ENCODE measurements around the gene PIN1.

The PIN1 gene

DNA sequence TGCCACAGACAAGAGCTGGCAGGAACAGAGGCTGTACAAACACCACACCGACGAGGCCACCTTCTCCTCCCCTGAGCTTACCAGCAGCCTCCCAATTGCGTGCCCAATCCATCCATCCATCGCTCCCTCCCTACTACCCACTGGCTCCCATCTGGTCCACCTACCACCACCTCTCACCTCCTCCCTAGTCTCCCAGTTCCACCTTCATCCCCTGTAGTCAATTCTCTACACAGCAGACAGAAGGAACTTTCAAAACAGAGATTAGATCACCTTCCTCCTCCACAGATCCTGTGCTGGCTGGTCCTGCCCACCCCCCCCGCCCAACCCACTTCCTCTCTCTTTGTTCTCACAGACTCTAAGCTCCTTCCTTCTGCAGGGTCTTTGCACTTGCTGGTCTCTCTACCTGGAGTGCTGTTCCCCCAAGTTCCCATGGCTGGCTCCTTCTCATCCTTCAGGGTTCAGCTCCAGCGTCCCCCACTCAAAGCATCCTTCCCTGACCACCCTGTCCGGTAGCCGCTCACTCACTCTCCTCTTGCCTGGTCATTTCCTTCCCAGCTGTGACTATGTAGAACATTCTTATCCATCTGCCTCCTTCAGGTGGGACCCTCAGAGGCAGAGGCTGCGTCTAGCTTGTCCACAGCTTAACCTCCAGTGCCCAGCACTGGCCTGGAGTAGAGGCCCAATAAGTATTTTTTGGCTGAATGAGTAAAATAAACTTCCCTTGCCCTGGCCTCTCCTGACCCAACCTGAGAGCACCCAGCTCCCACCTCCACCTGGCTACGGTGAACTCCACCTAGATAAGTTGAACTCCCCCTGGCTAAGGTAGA lies 23.0 kb downstream of the PIN1 start:
- Histone ChIP-seq H3K4me1 (ENCODE audit: insufficient read depth, low read length) (no peaks in the 10 kb centered on the region), H3K4me3 (ENCODE audit: low read length) (no peak overlapping the region), H3K27ac (ENCODE audit: low read depth, low read length) (no peak overlapping the region), H3K27me3 (ENCODE audit: insufficient read depth, low read length) (no peaks in the 10 kb centered on the region), H3K36me3 (ENCODE audit: insufficient read depth, low read length) (peaks cover 48% of the 10 kb centered on the region), H3K9ac (ENCODE audit: low read depth, low read length) (no peak overlapping the region), H3K9me3 (ENCODE audit: insufficient read depth, low read depth, low read length) (no peaks in the 10 kb centered on the region)
- 90% methylated on average over 10 of the region's 10 CpGs for WGBS

GRCh38 chr19:9858766-9859165 lies 23.6 kb downstream of the PIN1 start:
- no peak overlapping the region for H3K4me3 ChIP-seq (ENCODE audit: low read length)
- no peaks in the 10 kb centered on the region for H3K4me1 ChIP-seq (ENCODE audit: insufficient read depth, low read length)
- H3K27me3 ChIP-seq (ENCODE audit: insufficient read depth, low read length) = no peaks in the 10 kb centered on the region
- peaks cover 45% of the 10 kb centered on the region for H3K36me3 ChIP-seq (ENCODE audit: insufficient read depth, low read length)
- H3K9ac ChIP-seq (ENCODE audit: low read depth, low read length) = no peak overlapping the region
- no peak overlapping the region for H3K27ac ChIP-seq (ENCODE audit: low read depth, low read length)
- H3K9me3 ChIP-seq (ENCODE audit: insufficient read depth, low read depth, low read length) = no peaks in the 10 kb centered on the region

- no peaks in the 10 kb centered on the region for H3K4me1 ChIP-seq (ENCODE audit: insufficient read depth, low read length)
- peaks cover 33% of the 10 kb centered on the region for H3K36me3 ChIP-seq (ENCODE audit: insufficient read depth, low read length)
- no peak overlapping the region for H3K4me3 ChIP-seq (ENCODE audit: low read length)
- no peaks in the 10 kb centered on the region for H3K27me3 ChIP-seq (ENCODE audit: insufficient read depth, low read length)
- H3K9ac ChIP-seq (ENCODE audit: low read depth, low read length) = no peak overlapping the region
- WGBS = 92% methylated on average over 8 of the region's 8 CpGs
- no peaks in the 10 kb centered on the region for H3K9me3 ChIP-seq (ENCODE audit: insufficient read depth, low read depth, low read length)
- no peak overlapping the region for H3K27ac ChIP-seq (ENCODE audit: low read depth, low read length)
Observed at GRCh38 chr19:9860407-9860806, 25.3 kb downstream of the PIN1 start.

DNA sequence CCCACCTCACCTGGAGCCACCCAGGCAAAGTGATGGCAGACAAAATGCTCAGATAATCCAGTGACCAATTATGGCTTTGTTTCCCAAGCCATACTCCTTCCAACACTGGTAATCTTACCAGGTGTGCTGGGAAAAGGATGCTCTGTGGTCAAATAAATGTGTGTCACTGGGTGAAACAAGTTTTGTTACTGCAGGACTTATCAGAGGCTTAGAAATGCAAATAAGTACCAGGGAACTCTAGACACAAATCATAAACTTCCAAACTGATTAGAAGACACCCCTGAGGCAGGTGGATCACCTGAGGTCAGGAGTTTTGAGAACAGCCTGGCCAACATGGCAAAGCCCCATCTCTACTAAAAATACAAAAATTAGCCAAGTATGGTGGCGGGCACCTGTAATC lies 26.4 kb downstream of the PIN1 start:
- 93% methylated on average over 1 of the region's 1 CpG for WGBS
- H3K4me3 ChIP-seq (ENCODE audit: low read length) = no peak overlapping the region
- H3K27me3 ChIP-seq (ENCODE audit: insufficient read depth, low read length) = no peaks in the 10 kb centered on the region
- peaks cover 25% of the 10 kb centered on the region; the same call in 1 of the 2 replicates for H3K36me3 ChIP-seq (ENCODE audit: insufficient read depth, low read length)
- H3K4me1 ChIP-seq (ENCODE audit: insufficient read depth, low read length) = peaks cover 5% of the 10 kb centered on the region
- no peak overlapping the region for H3K27ac ChIP-seq (ENCODE audit: low read depth, low read length)
- H3K9me3 ChIP-seq (ENCODE audit: insufficient read depth, low read depth, low read length) = no peaks in the 10 kb centered on the region
- no peak overlapping the region for H3K9ac ChIP-seq (ENCODE audit: low read depth, low read length)

DNA sequence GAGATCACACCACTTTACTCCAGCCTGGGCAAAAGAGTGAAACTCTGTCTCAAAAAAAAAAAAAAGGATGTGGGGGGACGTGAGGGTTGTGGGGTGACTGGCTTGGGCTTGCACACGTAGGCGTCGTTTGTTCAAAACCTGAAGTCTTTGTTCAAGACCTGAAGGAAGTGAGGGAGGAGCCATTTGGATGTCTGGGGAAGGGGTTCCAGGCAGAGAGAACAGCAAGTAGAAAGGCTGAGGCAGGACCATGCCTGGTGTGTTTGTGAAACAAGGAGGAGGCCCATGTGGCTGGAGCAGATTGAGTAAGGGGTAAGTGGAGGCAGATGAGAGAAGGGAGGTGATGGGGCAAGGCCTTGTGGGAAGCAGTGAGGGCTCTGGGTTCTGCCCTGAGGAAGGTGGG lies 27.8 kb downstream of the PIN1 start:
- no peak overlapping the region for H3K9ac ChIP-seq (ENCODE audit: low read depth, low read length)
- peaks cover 11% of the 10 kb centered on the region; the same call in 1 of the 2 replicates for H3K36me3 ChIP-seq (ENCODE audit: insufficient read depth, low read length)
- H3K4me3 ChIP-seq (ENCODE audit: low read length) = no peak overlapping the region
- no peaks in the 10 kb centered on the region for H3K9me3 ChIP-seq (ENCODE audit: insufficient read depth, low read depth, low read length)
- WGBS = 91% methylated on average over 4 of the region's 4 CpGs
- H3K27me3 ChIP-seq (ENCODE audit: insufficient read depth, low read length) = no peaks in the 10 kb centered on the region
- no peak overlapping the region for H3K27ac ChIP-seq (ENCODE audit: low read depth, low read length)
- H3K4me1 ChIP-seq (ENCODE audit: insufficient read depth, low read length) = peaks cover 5% of the 10 kb centered on the region

GRCh38 chr19:9863759-9864158 lies 28.6 kb downstream of the PIN1 start:
- H3K27me3 ChIP-seq (ENCODE audit: insufficient read depth, low read length) = no peaks in the 10 kb centered on the region
- H3K4me3 ChIP-seq (ENCODE audit: low read length) = no peak overlapping the region
- H3K36me3 ChIP-seq (ENCODE audit: insufficient read depth, low read length) = peaks cover 10% of the 10 kb centered on the region; the same call in 1 of the 2 replicates
- no peak overlapping the region for H3K9ac ChIP-seq (ENCODE audit: low read depth, low read length)
- no peaks in the 10 kb centered on the region for H3K9me3 ChIP-seq (ENCODE audit: insufficient read depth, low read depth, low read length)
- WGBS = 95% methylated on average over 5 of the region's 5 CpGs
- H3K4me1 ChIP-seq (ENCODE audit: insufficient read depth, low read length) = peaks cover 5% of the 10 kb centered on the region
- H3K27ac ChIP-seq (ENCODE audit: low read depth, low read length) = no peak overlapping the region

DNA sequence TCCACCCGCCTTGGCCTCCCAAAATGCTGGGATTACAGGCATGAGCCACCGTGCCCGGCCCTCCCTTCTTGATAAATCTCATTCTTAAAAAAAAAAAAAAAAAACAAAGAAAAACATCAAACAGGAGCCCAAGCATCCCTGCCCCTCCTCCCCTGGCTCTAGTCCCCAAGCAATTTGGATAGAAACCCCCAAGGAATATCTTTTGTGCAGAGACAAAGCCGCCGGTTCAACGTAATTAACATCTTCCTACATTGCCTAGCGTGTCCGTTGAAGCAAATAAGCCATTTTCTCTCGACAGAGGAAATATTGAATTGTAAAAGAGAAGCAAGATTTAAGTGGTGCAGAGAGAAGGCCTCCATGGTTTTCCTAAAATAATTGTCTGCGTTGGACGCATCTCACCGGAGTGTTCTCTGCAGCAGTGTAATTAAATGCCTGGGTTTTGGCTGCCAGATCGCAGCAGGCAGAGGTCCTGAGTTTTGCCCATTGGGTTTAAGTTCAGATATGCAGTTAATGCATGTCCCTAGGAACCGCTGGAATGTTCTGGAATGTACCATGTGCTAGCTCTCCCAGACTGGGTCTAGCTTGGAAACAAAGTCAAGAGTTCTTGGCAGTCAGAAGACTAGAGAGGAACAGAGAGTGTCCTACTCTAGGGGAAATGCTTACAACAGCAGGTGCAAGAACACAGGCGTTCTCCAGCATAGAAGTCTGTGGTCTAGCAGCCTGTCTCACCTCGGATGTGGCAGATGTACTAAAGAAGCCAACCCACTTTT lies 30.8 kb downstream of the PIN1 start:
- peak overlapping the region; percentile 45; the same call in 1 of the 2 replicates for H3K9ac ChIP-seq (ENCODE audit: low read depth, low read length)
- H3K36me3 ChIP-seq (ENCODE audit: insufficient read depth, low read length) = peaks cover 3% of the 10 kb centered on the region; the same call in 1 of the 2 replicates
- H3K27me3 ChIP-seq (ENCODE audit: insufficient read depth, low read length) = no peaks in the 10 kb centered on the region
- peak overlapping the region; percentile 66; the same call in 1 of the 2 replicates for H3K27ac ChIP-seq (ENCODE audit: low read depth, low read length)
- H3K4me3 ChIP-seq (ENCODE audit: low read length) = peak overlapping the region; percentile 24
- WGBS = 66% methylated on average over 16 of the region's 16 CpGs
- H3K9me3 ChIP-seq (ENCODE audit: insufficient read depth, low read depth, low read length) = no peaks in the 10 kb centered on the region
- peaks cover 5% of the 10 kb centered on the region for H3K4me1 ChIP-seq (ENCODE audit: insufficient read depth, low read length)

DNA sequence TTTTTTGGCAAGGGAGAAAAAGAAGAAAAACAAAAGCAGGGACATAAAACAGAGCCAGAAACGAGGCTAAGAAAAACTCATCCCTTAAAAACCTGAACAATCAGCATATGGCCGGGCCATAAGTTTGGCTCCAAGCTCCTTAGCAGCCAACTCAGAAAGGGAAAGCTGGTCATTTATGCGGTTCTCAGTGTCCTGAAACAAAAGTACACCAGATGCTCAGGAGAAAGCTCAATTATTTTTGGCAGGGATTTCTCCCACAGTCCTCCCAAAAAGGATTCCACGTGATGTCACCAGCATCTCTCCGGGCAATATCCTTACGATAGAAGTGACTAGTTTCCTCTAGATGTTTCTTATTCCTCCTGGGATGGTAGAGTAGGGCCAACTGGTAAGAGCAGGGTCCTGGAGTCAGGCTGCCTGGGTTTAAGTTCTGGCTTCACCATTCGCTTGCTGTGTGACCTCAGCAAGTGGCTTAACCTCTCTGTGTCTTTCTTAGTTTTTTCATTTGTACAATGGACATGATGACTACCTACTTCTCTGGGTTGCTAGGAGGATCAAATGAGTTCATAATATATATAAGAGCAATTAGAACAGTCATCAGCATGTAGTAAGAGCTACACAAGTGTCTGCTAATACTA lies 34.0 kb downstream of the PIN1 start:
- 92% methylated on average over 7 of the region's 7 CpGs for WGBS
- H3K9ac ChIP-seq (ENCODE audit: low read depth, low read length) = no peak overlapping the region
- peaks cover 5% of the 10 kb centered on the region for H3K4me1 ChIP-seq (ENCODE audit: insufficient read depth, low read length)
- H3K4me3 ChIP-seq (ENCODE audit: low read length) = no peak overlapping the region
- H3K27ac ChIP-seq (ENCODE audit: low read depth, low read length) = no peak overlapping the region
- H3K9me3 ChIP-seq (ENCODE audit: insufficient read depth, low read depth, low read length) = no peaks in the 10 kb centered on the region
- no peaks in the 10 kb centered on the region for H3K27me3 ChIP-seq (ENCODE audit: insufficient read depth, low read length)
- peaks cover 7% of the 10 kb centered on the region; the same call in 1 of the 2 replicates for H3K36me3 ChIP-seq (ENCODE audit: insufficient read depth, low read length)

DNA sequence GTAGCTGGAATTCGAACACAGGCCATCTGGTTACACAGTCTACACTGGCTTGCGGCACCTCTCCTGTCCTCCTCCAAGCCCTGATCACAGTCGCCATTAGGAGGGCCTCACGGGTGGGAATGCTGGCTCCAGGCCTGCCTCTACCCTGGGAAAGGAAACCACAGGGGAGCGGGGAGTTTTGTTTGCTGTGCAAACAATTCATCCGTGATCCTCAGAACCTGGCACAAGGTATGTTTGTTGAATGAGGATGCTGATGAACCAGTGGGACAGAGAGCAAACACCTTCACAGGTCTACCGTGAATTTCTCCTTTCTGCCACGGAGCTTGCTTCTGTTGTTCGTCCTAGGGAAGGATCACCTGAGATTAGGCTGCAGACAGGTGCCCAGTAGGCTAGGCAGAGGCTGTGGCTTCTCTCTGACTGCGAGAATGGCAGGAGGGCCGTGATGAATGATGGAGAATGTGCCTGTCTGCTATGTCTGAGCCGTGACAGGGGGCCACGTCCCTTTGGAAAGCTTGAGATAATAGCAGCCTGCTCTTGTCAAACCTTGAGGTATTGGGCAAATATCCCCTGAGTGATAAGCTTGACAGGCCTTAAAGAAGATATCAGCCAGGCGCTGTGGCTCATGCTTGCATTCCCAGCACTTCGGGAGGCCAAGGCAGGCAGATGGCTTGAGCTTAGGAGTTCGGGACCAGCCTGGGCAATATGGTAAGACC lies 36.7 kb downstream of the PIN1 start:
- WGBS = 81% methylated on average over 16 of the region's 16 CpGs
- H3K4me3 ChIP-seq (ENCODE audit: low read length) = no peak overlapping the region
- H3K9me3 ChIP-seq (ENCODE audit: insufficient read depth, low read depth, low read length) = no peaks in the 10 kb centered on the region
- H3K36me3 ChIP-seq (ENCODE audit: insufficient read depth, low read length) = peaks cover 7% of the 10 kb centered on the region; the same call in 1 of the 2 replicates
- H3K27me3 ChIP-seq (ENCODE audit: insufficient read depth, low read length) = no peaks in the 10 kb centered on the region
- no peaks in the 10 kb centered on the region; the same call in 1 of the 2 replicates for H3K4me1 ChIP-seq (ENCODE audit: insufficient read depth, low read length)
- H3K9ac ChIP-seq (ENCODE audit: low read depth, low read length) = no peak overlapping the region
- H3K27ac ChIP-seq (ENCODE audit: low read depth, low read length) = no peak overlapping the region

GRCh38 chr19:9872618-9873242 lies 37.6 kb downstream of the PIN1 start:
- Histone ChIP-seq H3K27ac (ENCODE audit: low read depth, low read length) (no peak overlapping the region), H3K9me3 (ENCODE audit: insufficient read depth, low read depth, low read length) (no peaks in the 10 kb centered on the region)
- WGBS = 98% methylated on average over 8 of the region's 8 CpGs

More at GRCh38 chr19:9872618-9873242, 37.6 kb downstream of the PIN1 start:
- Histone ChIP-seq H3K27me3 (ENCODE audit: insufficient read depth, low read length) (no peaks in the 10 kb centered on the region), H3K36me3 (ENCODE audit: insufficient read depth, low read length) (peaks cover 7% of the 10 kb centered on the region; the same call in 1 of the 2 replicates), H3K4me1 (ENCODE audit: insufficient read depth, low read length) (no peaks in the 10 kb centered on the region; the same call in 1 of the 2 replicates), H3K4me3 (ENCODE audit: low read length) (no peak overlapping the region), H3K9ac (ENCODE audit: low read depth, low read length) (no peak overlapping the region)

All from HUES64 (cell line).